Suppressor macrophage treated with lipopolysaccharide for 4 hours (primary cell): Measurements from ENCODE around the gene FILIP1L.

Experiments used
- DNase-seq: peaks from one replicate; pipeline ENCODE4 v3.0.0-alpha.2; 2020

The FILIP1L gene

DNA sequence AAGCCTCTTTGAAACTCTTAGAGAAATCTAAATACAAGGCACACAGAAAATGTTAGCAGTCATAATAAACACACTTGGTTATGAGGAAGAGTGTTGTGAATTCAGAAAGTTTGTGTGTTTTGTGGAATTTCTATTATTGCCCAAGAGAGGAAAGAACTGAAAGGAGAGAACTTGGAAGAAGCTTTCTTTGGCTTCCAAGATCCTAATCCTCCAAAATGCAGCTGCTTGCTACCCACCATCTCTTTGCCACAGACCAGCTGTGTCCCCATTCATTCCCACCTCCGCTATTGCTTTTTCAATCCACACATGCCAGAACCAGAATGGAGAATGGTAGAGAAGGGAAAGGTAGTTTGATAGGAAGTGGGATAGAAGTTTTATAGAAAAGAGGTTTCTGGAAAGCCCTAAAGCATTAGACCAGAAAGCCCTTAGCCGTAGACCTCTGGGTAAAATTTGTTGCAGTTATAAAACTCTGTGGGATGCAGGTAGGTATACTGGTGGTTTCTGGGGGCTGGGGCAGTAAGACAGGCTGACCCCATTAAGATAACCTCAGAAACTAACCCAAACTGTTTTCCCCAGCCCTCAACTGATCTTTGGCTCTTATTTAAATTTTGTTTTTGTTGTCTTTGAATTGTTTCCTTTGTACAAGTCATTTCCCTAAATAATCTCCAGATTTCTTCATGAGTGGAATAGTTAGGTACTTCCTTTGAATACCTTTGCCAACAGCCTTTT lies 108.5 kb downstream of the FILIP1L start:
- peak; percentile 28 for DNase-seq

DNA sequence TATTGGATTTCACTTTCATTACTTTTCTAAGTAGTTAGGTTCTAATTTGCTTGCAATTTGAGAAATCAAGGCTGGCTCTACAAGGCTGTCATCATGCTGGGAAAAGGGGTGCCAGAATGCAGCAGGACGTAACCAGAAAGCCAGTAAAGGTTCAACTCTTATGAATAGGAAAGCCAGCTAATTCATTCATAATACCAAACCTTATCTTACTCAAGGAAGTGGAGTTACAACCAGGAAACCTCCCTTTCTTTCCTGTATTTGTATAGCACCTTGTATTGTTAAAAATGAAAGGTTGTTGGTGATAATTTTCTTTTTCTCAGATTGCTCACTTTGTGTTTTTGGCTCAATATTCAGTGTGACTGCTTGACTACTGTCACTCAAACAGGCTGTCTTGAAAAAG lies 109.4 kb downstream of the FILIP1L start:
- no peak for DNase-seq

DNA sequence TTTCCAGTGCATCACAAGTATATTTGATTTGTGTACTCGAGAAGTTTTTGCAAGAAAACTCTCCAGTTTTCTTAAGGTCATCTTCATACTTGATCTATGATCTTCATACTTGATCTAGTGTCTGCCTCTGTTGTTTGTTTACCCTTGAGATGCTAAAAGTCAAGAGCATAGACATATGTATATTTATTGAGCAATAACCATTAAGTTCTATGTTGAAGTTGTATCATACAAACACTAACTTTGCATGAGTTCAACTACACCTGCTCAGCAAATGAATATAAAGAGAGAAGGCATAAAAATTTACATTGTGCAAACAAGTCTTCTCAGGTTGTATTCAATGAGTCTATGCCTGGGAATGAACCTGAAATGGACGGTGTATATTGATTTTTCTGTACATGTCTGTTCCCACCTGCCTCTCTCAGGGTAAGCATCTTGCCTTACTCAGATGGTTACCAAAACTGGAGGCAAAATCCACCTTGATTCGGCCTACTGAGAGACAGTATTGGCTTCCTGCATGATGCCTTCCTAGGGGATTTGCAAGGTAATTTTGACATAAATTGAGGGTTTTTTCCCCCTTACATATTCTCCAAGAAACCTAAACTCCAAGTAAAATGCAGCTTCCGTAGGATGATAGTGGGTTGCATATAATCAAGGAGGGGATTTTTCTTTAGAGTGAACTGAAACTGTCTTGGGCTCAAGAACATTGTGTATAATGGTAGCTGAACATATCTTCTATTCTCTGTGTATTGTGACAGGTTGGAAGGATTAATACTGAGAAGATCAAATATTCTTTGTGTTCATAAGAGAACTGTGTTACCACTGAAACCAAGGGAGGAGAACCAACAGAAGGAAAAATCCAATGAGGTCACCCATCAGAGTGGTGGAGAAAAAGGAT lies 110.4 kb downstream of the FILIP1L start:
- DNase-seq = no peak

DNA sequence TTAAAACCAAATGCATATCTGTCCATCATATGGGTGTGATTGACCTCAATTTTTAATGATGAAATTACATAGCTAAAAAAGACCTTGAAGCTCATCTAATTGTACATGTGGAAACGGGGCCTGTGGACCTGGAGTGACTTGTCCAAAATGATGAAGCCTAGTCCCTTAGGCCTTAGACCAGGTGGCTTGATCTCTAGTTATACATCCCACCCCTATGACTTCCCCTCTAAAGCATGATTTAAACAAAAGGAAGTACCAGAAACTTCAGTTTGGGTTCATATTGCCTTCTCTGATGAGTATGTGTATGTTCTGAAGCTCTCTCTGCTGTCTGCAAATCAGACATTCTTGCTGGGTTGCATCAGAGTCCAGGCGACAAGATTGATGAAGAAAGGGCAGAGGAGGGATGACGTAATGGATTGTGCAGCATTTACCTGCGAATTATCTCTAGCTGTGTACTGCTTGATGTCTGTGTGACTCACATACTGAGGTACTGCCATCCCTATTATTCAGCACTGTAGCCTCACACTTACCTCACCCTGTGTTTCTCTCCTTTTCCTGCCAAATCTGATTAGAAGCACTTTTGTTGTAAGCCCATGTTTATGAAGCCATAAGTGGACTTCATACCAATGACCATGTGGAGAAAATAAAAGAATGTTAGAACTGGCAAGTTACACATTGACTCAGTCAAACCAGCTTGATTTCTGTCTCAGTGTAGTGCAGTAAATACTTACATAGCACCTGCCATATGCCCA lies 111.5 kb downstream of the FILIP1L start:
- no peak for DNase-seq

DNA sequence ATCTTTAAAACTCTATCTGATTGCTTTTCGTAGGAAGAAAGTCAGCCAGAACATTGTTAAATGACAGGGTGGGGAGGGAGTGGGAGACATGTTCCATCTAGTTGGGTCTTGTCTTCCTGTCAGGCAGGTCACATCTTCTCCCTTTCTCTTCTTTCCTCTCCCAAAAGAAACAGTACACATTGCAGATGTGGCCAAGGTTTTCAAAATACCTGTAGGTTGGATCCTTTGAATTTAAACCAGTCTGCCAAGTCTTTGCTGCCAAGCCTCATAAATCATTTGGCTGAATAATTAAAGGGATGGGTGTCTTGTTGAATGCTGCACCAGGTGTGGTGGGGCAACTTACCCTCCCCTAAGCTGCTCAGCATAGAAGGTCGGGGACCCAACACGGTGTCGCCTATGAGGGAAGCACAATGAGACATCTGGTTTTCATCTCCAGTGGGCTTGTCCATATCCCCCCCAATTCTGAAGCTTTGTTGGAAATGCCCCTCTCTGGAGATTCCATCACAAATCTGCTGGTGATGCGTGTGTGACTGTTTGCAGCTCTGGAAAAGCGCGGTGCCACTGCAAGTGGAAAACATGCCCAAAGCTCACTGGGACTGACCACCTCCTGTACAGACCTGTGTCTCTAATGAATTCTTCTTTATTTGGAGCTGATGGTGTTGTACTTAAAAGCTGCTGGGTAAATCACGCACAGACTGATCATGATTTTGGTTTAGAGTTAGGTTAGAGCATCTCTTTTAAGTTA lies 112.6 kb downstream of the FILIP1L start:
- DNase-seq = no peak

DNA sequence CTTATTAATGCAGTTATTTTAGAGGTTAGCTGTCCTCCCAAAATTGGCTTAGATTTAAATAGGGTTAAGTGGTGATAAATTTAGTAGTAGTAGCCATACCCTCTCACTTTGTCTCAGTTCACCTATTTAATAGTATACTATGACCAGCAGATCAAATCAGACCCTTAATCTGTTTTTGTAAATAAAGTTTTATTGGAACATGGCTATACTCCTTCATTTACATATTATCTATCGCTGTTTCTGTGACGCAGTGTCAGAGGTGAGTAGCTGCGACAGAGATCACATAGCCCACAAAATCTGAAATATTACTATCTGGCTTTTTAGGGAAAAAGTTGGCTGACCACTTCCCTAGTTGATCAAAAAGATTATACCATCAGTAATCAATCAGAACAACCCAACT lies 113.2 kb downstream of the FILIP1L start:
- DNase-seq = no peak

DNA sequence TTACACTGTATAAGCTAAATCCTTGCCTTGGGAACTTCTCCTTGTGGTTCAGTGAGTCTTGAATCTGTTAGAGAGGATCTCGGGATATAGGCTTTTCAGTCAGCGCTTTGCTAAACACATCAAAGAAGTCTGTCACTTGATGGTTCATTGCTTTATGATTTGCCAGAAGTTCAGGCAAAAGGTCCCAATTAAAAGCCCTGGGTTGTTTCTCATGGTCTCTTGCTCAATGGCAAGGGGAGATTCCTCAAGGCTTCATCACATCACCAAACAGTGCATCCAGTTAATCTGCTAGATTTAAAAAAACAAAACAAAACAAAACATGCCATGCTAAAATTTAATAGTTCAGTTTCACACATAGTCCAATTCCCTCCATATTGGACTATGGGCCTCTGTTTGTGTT lies 114.8 kb downstream of the FILIP1L start:
- DNase-seq = no peak

DNA sequence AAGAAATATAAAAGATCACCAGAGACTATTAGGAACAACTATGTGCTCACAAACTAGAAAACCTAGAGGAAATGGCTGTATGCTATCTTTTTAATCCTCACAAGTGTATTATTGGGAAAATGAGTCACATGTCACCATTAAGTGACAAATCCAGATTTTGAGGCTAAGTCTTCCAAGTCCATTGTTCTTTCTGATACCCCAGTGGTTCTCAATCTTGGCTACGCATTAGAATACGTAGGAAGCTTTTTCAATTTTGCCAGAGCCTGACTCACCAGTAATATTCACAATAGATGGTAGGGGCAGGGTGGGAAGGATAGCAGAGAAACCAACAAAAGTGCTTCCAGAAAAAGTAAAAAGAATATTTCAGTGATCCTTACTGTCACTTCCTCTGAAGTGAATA lies 117.0 kb downstream of the FILIP1L start:
- DNase-seq = no peak

DNA sequence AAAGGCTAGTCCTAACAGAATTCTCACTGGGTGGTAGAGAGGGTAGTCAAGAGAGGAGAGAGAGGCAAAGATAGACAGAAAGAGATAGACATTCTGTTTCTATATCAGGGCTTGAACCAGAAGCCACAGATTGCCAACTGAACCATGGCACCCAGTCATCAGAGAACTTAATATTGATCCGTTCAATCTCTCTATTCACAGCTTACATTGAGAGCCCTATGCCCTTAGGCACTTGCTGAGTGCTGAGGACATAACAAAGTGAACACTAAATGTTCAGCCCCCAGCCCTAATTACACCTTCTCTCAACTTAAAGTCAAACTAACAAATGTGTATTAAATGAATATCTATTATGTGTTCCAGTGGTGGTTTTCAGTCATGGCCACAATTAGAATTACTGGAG lies 124.1 kb downstream of the FILIP1L start:
- no peak for DNase-seq

DNA sequence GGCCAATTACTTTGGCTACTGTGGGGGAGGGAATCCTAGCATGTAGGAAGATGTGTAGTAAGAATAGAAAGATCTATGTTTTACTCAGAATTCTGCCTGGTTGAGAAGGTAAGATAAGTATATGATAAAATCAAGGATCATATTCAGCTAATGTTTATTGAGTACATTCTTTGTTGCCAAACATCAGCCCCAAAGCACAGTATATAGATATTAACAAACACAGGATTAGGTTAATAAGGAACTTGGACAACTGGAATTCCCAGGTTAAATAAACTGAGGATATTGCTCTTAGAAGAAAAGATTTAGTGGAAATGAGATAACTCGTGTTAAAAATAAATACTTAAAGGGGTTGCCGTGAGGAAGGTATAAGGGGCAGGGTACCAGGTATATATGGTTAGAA lies 129.6 kb downstream of the FILIP1L start:
- no peak for DNase-seq

DNA sequence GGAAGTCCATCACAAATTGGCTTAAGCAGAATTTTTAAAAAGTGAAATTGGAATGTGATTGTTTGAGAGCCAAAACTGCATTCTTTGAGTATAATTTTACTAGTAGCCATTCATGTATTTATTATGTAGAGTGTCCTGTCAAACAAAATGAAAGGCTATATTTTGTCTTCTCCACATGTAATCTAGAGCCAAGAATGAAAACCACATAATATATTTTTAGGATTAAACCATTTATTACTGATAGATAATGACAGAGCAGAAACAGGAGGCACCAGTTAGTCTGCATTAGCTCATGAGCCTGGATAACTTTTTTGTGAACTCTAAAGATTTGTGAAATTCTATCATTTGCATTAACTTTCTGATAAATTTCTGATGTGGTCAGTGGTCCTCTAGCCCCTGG lies 130.2 kb downstream of the FILIP1L start:
- DNase-seq = no peak

DNA sequence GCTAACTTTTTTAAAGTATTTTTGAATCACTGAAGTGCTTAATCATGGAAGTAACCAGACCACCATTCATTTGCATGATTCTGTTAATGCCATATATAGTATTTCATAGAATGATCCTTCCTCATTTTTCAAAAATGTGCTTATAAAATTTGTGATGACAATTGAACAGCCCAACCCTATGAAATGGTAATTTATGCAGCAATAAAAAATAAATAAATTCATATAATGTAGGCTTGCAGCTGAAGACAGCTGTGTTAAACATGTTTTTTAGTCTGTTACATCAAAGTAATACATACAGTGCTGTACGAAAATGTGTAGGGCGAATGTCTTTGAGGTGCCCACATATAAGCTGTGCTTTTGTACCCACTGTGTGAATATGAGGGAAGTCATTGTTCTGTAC lies 131.7 kb downstream of the FILIP1L start:
- DNase-seq = no peak

DNA sequence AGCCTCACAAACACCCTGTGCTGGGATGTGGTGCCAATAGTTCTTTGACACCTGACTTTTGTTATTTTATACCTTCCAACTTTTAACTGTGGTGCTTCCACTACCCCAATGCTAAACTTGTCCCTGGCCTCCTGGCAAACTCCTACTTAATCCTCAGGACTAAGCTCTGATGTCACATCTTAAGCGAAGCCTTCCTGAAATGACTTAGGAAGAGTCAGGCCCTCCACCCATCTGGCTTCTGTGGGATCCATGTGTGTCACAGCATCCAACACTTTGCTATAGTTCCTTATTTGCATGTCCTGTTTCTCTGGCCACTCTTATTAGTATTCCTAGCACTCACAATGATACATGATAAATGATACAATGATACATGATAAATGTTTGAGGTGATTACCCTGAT lies 133.2 kb downstream of the FILIP1L start:
- DNase-seq = no peak

DNA sequence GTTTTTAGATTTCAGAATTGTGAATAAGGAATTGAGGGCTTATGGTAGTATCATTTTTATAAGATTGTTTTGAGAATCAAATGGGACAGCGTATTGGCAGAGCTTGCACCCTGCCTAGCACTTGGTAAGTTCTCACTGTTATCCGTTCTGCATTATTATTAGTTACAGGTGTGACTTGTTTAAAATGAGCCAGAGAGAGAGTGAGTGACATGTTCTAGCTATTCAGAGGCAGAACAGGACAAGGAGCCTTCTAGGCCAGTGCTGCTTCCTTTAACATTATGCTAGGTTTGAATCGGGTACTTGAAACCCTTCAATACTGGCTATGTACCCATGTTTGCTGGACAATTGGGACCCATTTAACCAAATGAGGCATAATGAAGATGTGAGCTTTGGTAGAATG lies 133.7 kb downstream of the FILIP1L start:
- DNase-seq = no peak

DNA sequence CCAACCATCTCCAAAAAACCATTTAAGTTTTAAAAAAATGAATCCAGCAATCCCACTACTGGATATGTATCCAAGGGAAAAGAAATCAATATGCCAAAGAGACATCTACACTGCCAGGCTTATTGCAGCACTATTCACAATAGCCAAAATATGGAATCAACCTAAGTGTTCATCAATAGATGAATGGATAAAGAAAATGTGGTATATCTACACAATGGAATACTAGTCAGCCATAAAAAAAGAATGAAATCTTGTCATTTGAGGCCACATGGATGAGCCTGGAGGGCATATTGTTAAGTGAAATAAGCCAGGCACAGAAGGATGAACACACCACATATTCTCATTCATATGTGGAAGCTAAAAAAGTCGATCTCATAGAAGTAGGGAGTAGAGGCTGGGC lies 136.1 kb downstream of the FILIP1L start:
- DNase-seq = no peak

DNA sequence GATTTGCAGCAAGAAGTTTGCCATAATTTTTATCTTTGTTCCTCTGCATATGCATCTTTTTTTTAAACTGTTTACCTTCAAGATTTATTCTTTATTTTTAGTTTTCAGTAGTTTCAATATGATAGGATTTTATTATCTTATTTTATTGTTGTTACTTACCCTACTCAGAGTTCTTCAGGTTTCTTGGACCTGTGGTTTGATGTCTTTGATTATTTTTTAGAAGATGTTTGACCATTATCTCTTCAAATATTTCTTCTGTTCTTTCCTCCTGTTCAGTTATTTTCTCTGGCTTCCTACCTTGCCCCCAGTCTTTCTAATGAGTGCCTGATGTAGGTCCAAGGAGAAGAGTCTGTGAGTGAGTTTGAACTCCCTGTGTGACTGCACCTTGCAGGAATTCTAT lies 137.7 kb downstream of the FILIP1L start:
- no peak for DNase-seq

DNA sequence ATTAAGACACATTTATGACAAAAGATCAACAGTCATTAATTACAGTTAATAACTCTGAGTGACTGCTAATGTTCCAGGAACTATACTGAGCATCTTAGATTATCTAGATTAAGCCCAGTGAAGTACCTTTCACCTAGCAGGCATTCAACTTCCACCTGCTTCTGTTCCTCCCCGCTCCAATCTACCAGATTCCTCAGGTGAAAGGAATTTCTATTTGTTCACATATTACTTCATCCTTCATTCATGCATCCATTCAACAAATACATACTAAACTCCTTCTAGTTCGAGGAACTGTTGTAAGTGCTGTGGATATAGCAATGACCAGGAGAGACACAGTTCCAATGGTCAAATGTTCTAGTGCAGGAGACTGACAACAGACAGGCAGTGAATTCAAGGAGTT lies 139.3 kb downstream of the FILIP1L start:
- DNase-seq = no peak

DNA sequence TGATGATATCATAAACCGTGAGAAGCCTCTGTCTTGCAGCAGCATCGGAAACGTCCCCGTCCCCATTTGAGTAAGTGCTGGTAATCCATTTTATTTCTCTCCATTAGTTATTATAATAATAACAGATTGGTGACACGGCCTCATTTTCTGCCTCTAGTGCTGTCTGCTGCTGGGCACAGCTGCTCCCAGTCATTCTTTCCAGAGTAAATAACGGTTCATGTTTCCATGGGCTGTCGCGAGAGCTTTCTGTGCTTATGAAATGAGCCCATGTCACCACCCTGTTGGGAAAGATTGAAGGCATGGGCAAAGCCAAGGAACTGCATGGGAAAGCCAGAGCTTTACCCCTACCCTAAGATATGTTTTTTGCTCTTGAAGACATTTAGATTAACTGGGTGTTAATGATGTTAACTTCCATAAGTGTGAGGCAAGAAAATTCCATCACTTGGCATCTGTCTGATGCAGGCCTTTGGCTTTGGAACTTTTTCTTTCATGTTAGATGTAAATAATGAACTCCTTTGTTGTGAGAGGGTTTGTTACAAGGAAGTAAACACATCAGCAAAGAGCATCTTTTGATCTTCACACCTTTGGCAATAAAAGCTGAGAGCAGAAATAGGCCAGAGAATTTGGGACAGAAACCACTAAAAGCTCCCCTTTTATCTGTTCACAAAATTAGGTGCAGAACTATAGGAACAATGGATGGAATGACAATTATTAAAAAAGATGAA lies 141.8 kb downstream of the FILIP1L start:
- DNase-seq = no peak

DNA sequence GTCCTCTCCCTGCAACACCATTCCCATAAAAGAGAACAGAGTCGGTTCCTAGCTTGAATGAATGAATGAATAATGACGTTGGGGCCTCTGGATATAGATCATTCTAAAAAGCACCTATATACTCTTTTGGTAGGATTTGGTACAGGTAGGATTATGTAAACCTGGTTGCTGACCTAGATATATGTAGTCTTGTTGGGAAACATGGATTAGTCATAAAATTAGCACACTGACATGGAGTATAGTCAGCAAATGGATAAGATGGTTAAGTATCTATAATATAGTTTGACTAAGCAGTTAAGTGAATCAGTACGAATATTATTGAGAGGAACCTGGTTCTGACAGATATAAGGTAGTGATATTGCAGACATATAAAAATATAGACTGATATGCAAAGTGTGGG lies 142.5 kb downstream of the FILIP1L start:
- DNase-seq = no peak

DNA sequence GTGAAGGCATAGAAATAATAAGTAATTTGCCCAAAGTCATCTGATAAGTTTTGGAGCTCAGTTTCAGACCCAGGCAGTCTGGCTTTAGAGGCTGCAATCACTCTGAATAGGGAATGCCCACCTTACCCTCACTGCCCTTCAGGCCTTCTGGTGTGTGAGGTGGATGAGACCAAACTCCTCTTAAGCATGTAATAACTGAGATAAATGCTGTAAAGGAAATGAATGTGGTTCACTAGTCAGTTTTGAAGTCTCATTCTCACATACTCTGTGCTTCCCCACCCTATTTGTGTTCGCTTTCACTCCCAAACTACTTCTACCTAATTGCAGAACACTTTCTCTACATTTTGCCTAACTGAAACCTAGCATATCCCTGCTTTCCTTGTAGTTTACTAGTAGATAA lies 144.1 kb downstream of the FILIP1L start:
- no peak for DNase-seq

DNA sequence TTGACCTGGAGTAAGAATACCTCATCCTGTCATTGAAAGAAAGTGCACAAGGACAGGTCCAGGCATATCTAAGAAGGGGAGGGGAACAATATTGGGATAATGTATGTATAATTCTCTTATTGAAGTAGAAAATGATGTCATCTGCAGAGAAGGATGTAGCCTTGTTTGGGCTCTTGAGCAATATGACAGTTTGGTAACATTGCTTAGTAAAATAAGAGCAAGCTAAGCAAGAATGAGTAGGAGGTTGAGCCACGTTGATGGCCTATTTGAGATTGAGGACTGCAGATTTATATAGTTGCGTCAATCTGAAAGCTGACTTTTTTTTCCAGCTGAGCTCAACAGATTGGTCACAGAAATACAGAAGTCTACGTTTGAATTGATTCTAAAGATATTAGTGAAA lies 145.2 kb downstream of the FILIP1L start:
- DNase-seq = peak; percentile 79

DNA sequence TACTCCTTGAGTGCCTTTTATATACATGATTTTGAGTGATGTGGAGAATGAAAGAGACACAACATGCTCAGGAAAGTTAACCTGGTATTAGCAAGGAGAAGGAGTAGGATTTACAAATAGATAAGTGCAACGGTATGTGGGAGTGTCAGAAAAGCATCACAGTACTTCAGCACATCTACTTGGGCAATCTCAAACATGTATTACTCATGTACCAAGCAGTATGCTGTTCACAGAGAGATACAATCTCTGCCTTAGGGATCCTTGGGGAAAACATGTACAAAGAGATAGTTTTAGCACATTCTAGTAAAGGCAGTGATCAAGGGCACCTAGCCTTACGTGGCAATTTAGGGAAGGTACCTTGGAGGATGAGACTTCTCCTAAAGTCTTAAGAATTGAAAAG lies 146.5 kb downstream of the FILIP1L start:
- no peak for DNase-seq
